HEK293 (cell line): ENCODE data around the gene SLC12A8.

Experiments
- CTCF ChIA-PET: fragments of 350-600 bp; formaldehyde crosslinking; extraction: SDS; loops from one replicate; lab custom pipeline; 2021; ENCODE audit warnings: antibody characterized with exemption; lab: Yijun Ruan, JAX
- POLR2A ChIA-PET: fragments of 300-600 bp; formaldehyde crosslinking; extraction: SDS; loops from one replicate; lab custom pipeline; 2020; ENCODE audit warnings: antibody characterized with exemption, inconsistent platforms; lab: Yijun Ruan, JAX
- H3K27ac ChIP-seq: fragments of 200-500 bp; sonication (Bioruptor generic); 2 replicates; pipeline ENCODE4 v1.5.1; 2014; ENCODE audit warnings: low read depth, low read length, control low read depth, inconsistent platforms; ENCODE audit errors: extremely low read depth
- H3K36me3 ChIP-seq, 2 experiments: fragments of 200-500 bp in 1 of 2; sonication (Bioruptor generic) in 1 of 2; 1 replicate in 1 of 2; 2 replicates in 1 of 2; pipeline ENCODE4 v1.5.1; 2014 to 2017; ENCODE audit warnings: inconsistent platforms in 2 of 2, low read length in 2 of 2; ENCODE audit not compliant: control insufficient read depth in 2 of 2, insufficient read depth in 1 of 2
- H3K4me1 ChIP-seq: fragments of 200-500 bp; sonication (Bioruptor generic); 2 replicates; pipeline ENCODE4 v1.5.1; 2014; ENCODE audit warnings: mild to moderate bottlenecking, low read length, inconsistent platforms; ENCODE audit not compliant: control insufficient read depth, insufficient read depth
- H3K4me3 ChIP-seq: 2 replicates; pipeline ENCODE4 v1.5.1; 2011; ENCODE audit warnings: low read depth, mild to moderate bottlenecking, control low read depth, low read length, moderate library complexity
- H3K9me3 ChIP-seq: fragments of 200-500 bp; sonication (Bioruptor generic); 2 replicates; pipeline ENCODE4 v1.5.1; 2014; ENCODE audit warnings: low read depth, low read length, inconsistent platforms; ENCODE audit not compliant: control insufficient read depth, insufficient read depth
- KLF16 ChIP-seq: fragments of 450-650 bp; formaldehyde crosslinking; IDR thresholded peaks from 2 replicates; pipeline ENCODE4 v1.5.1; 2017; ENCODE audit warnings: missing biosample characterization, missing genetic modification characterization
- REST ChIP-seq: fragments of 450-650 bp; formaldehyde crosslinking; IDR thresholded peaks from 2 replicates; pipeline ENCODE4 v1.5.1; 2016; ENCODE audit warnings: missing biosample characterization, missing genetic modification characterization
- TCF7L2 ChIP-seq: IDR thresholded peaks from 2 replicates; pipeline ENCODE4 v1.6.1; 2011; ENCODE audit warnings: low read depth, mild to moderate bottlenecking, inconsistent platforms, low read length, moderate library complexity, borderline replicate concordance
- YY2 ChIP-seq: fragments of 450-650 bp; formaldehyde crosslinking; IDR thresholded peaks from 2 replicates; pipeline ENCODE4 v1.5.1; 2016; ENCODE audit warnings: missing biosample characterization, missing genetic modification characterization
- ZBTB11 ChIP-seq: fragments of 450-650 bp; formaldehyde crosslinking; conservative IDR thresholded peaks from 2 replicates; pipeline ENCODE4 v1.5.1; 2016; ENCODE audit warnings: low read depth, missing biosample characterization, missing genetic modification characterization
- ZBTB26 ChIP-seq: fragments of 450-650 bp; formaldehyde crosslinking; optimal IDR thresholded peaks from 2 replicates; pipeline ENCODE3; 2016; ENCODE audit warnings: missing biosample characterization, mild to moderate bottlenecking, missing genetic modification characterization
- ZBTB48 ChIP-seq: fragments of 450-650 bp; formaldehyde crosslinking; IDR thresholded peaks from 2 replicates; pipeline ENCODE4 v1.5.1; 2016; ENCODE audit warnings: missing biosample characterization, missing genetic modification characterization
- ZNF140 ChIP-seq: fragments of 450-650 bp; formaldehyde crosslinking; IDR thresholded peaks from 2 replicates; pipeline ENCODE4 v1.5.1; 2016; ENCODE audit warnings: missing biosample characterization, missing genetic modification characterization
- ZNF596 ChIP-seq: fragments of 450-650 bp; IDR thresholded peaks from 2 replicates; pipeline ENCODE4 v1.5.0; 2018; ENCODE audit warnings: missing biosample characterization, mild to moderate bottlenecking, missing genetic modification characterization, moderate library complexity
- ZNF610 ChIP-seq: fragments of 450-650 bp; formaldehyde crosslinking; IDR thresholded peaks from 2 replicates; pipeline ENCODE4 v1.5.1; 2016; ENCODE audit warnings: missing biosample characterization, missing genetic modification characterization, borderline replicate concordance
- ZNF677 ChIP-seq: fragments of 450-650 bp; IDR thresholded peaks from 2 replicates; pipeline ENCODE4 v1.5.0; 2018; ENCODE audit warnings: missing biosample characterization, mild to moderate bottlenecking, missing genetic modification characterization, moderate library complexity
- ZNF707 ChIP-seq: fragments of 450-650 bp; formaldehyde crosslinking; IDR thresholded peaks from 2 replicates; pipeline ENCODE4 v1.5.1; 2016; ENCODE audit warnings: missing biosample characterization, missing genetic modification characterization

Gene SLC12A8

GRCh38 chr3:125213364-125213755 lies 812 bp upstream of the SLC12A8 start:
- POLR2A ChIA-PET, result no interaction called here
- H3K4me3 ChIP-seq, result no peak overlapping the region
- TF ChIP-seq YY2 (tag by site-specific recombination), result no peak
- no peaks in the 10 kb centered on the region for H3K4me1 ChIP-seq
- CTCF ChIA-PET, result no interaction called here
- H3K9me3 ChIP-seq, result no peaks in the 10 kb centered on the region
- no peak overlapping the region for H3K27ac ChIP-seq
- H3K36me3 ChIP-seq, result no peaks in the 10 kb centered on the region

- CTCF ChIA-PET, result no interaction called here
- POLR2A ChIA-PET, result no interaction called here
- Histone ChIP-seq H3K4me1 (no peaks in the 10 kb centered on the region), H3K4me3 (no peak overlapping the region), H3K9me3 (no peaks in the 10 kb centered on the region)
- TF ChIP-seq ZBTB26 (tag by site-specific recombination) (no peak), TCF7L2 (no peak), ZNF596 (tag by site-specific recombination) (no peak), ZBTB11 (no peak), ZNF677 (tag by site-specific recombination) (no peak), ZNF707 (tag by site-specific recombination) (no peak), ZBTB48 (no peak), ZNF140 (tag by site-specific recombination) (no peak), ZNF610 (tag by site-specific recombination) (no peak)
- TF ChIP-seq, all 188 proteins: peak for 0
- Histone ChIP-seq H3K36me3 (no peaks in the 10 kb centered on the region), H3K27ac (no peak overlapping the region)
These were observed 448 bp downstream of the SLC12A8 start for GRCh38 chr3:125212091-125212508.

DNA sequence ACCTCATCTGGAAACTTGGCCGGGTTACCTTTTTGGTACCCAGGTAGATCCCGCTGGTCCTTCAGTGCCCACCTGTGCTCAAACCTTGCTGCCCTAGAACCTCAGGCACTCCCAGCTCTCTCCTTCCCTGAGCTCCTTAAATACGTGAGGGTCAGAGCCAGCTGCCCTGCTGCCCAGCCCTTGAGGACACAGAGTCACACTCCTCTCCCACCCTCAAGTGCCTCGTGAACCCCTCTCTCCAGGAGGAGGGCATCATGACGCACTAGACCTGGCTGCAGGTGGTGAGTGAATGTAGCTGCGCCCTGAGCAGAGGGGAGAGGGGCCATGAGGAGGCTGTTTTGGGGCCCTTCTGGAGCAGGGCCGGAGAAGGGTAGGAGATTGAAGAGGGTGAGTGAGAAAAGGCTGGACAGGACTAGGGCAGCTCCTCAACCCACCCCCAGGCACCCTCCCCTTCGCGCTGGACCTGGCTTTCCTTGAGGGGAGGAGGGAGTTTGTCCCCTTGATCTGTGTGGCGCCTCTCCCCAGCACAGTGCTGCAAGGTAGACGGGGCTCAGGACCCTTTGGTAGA lies 941 bp downstream of the SLC12A8 start:
- ChIA-PET CTCF (interaction anchor here (0.6 kb wide), 1 partner anchor 62 kb away, joined by 3 read pairs; no protein-coding TSS in a partner anchor), POLR2A (no interaction called here)
- no peaks in the 10 kb centered on the region for H3K9me3 ChIP-seq
- no peak overlapping the region for H3K27ac ChIP-seq
- TF ChIP-seq KLF16 (tag by site-specific recombination), result no peak
- TF ChIP-seq REST (tag by site-specific recombination), result no peak
- no peaks in the 10 kb centered on the region for H3K36me3 ChIP-seq
- no peak overlapping the region for H3K4me3 ChIP-seq
- no peaks in the 10 kb centered on the region for H3K4me1 ChIP-seq
